EL (cell line): ENCODE data around the gene ARHGAP24.
"Not testable (repeated sequence)": the region's sequence is repeated elsewhere in the genome, so short reads cannot be mapped to it uniquely, and the experiment has no call there.

Source experiments
- DNase-seq: peaks from one replicate; pipeline ENCODE4 v3.0.0-alpha.2; 2016

Gene ARHGAP24

GRCh38 chr4:85784348-85784747, 309.4 kb downstream of the ARHGAP24 start:
- no peak for DNase-seq

DNA sequence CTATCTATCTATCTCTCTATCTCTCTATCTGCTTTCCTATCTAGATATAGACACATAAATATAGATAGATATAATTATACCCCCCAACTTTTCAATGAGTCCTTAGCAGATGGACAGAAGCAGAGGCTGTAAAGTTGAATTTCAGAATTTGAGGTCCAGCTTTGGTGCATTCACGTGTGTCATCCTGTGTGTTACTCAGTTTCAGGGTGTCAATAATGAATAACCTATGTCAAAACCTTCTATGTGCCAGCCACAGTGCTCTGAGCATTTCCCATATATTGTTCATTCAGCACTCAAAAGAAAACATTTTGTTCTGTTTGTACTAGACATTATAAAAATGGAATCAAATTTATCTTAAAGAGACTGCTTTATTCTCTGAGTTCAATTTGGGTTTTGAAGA, 310.0 kb downstream of the ARHGAP24 start:
- DNase-seq: no peak

DNA sequence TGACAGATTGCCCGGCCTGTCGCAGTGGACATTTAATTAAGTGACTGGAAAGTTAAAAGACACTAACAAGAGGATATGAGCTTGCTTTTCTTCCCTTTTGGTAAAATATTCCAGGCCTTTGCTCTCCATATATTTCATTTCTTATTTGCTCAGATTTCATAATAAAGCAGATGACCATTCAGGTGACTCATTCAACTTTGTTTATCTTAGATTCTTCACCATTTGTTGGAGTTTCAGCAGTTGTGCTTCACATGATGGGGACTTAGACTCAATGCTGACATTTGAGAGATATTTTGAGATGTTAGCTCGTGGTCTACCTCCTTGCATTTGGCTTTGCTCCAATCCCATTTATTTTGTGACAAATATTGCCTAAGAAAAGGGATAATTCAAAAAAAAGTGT, 312.2 kb downstream of the ARHGAP24 start:
- DNase-seq: peak; percentile 80

DNA sequence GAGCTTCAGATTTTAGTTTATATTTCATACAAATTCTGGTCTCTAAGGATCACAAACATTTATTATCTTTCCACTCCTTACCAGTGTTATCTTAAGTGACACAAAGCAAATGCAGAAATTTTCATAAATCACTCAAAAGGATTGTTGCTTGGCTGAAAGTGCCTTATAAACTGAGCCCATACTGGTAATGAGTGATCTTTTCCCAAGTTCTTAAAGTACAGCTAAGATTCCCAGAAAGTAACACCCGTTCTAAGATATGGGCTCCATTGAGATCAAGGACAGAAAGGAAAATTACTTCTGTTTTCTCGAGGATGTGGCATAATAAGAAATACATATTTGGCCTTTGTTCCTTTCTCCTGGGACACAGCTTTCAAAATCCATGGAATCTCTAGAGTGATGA, 313.7 kb downstream of the ARHGAP24 start:
- no peak for DNase-seq

- no peak for DNase-seq
Measured at GRCh38 chr4:85789241-85789640, 314.3 kb downstream of the ARHGAP24 start.

GRCh38 chr4:85790582-85790981, 315.6 kb downstream of the ARHGAP24 start:
- no peak for DNase-seq

GRCh38 chr4:85792376-85793232, 317.7 kb downstream of the ARHGAP24 start:
- DNase-seq: no peak

GRCh38 chr4:85793233-85793585, 318.3 kb downstream of the ARHGAP24 start:
- no peak for DNase-seq

DNA sequence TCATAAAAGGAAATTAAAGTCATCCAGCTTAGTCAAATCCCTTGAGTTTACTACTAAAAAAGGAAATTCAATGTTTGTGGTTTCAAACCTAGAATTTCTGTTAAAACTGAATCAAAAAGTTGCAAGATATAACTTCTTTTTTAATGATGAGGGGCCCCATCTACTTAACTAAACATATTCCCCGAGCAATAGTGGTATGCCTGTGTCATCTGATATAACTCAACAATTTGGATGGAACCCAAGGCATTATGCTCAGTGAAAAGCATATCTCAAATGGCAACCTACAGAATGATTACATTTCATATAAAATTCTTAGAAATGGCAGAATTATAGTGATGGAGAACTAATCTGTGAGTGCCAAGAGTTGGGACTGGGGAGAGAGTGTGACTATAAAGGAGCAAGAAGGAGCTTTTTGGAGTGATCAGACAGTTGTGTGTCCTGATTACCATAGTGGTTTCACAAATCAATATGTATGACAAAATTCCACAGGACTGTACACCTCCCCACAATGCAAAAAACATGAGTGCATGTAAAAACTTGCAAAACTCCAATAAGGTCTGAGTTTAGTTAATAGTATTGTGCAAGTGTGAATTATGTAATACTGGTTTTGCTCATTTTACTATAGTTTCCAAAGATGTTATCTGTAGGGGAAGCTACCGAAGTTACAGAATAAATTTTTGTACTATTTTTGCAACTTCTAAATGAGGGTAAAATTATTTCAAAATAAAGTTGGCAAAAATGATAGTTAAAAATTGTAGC, 323.2 kb downstream of the ARHGAP24 start:
- no peak for DNase-seq

DNA sequence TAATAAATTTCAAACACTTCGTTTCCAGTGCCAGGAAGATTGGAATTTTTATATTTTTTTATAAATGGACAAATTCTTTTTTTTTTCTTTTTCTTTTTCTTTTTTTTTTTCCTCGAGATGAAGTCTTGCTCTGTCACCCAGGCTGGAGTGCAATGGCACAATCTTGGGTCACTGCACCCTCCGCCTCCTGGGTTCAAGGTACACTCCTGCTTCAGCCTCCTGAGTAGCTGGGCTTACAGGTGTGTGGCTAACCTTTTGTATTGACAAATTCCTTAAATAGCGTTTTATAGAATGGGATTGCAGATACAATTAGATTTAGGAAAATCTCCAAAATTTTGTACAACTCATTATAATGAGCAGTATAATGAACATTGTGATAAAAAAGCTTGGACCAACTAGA, 328.9 kb downstream of the ARHGAP24 start:
- no peak for DNase-seq

DNA sequence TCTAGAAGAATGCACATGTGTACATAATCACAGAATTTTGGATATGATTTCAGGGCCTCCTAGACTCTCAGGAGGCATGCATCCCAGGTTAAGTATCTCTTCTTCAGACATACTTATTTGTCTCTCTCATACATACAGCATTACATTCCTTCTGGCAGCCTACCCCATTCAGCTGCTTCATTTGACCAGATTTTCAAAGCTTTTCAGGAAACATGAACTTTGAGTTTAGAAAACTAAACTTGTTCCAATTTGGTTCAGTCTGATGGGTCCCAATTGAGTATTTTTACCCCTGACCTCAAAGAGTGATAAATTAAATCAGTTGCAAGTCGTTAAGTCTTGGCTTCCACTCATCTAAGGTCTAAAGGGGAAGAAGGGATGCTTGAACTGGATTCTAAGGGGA, 330.9 kb downstream of the ARHGAP24 start:
- no peak for DNase-seq

GRCh38 chr4:85806334-85806733, 331.4 kb downstream of the ARHGAP24 start:
- no peak for DNase-seq

GRCh38 chr4:85807247-85807950, 332.4 kb downstream of the ARHGAP24 start:
- peak; percentile 94 for DNase-seq

DNA sequence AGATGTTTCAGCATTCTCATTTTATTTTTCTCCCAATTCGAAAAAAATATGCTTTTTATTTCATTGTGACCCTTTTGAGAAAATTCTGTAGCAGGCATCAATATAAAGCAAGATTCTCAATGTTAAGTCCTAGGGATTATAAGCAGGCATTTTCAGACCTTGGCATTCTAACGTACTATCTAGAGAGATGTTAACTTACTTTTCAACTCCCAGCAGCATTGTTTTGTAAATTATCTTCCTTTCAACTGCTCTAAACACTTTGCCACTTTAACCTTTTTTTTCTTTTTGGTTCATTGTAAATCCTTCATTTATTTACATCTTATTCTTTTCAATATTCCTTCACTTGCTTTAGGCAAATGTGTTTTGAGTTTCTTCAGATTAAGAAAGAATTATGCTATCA, 333.2 kb downstream of the ARHGAP24 start:
- DNase-seq: no peak

DNA sequence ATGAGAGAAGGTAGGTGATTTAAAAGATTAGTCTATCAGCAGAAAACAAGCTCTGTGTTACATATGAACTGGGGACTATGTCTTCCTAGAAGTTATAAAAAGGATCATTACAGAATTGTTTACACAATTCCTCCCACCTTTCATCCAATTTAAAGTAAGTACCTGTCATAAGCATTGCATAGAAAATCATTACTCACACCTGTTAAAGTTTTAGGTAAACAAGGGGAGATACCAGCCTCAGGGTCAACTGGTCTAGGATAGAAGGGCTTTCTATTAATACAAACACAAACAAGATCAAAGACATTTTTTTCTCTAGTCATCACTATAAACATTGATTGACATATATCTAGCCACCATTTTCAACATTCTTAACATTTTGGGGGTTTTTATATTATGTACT, 333.9 kb downstream of the ARHGAP24 start:
- no peak for DNase-seq

- peak; percentile 23 for DNase-seq
Measured at GRCh38 chr4:85812776-85813175, 337.8 kb downstream of the ARHGAP24 start.

GRCh38 chr4:85815796-85816459, 341.0 kb downstream of the ARHGAP24 start:
- DNase-seq: no peak

DNA sequence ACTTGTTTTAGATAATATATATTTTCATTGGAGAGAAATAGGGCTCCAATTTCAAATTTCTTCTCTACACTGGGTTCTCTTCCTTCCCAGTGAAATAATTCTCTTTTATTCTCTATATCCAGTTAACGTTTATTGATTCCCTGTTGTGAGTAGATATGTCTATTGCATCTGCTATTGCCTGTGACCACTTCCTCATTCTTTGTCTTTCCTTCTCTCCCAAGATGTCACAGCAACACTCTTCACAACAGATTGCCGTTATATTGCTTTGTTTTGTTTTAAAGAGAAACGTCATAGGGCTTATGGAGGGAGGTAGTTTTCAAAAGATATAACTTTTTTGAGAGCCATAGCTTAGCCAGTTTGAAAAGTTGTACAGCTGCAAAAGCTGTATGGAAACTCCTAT, 343.8 kb downstream of the ARHGAP24 start:
- no peak for DNase-seq

DNA sequence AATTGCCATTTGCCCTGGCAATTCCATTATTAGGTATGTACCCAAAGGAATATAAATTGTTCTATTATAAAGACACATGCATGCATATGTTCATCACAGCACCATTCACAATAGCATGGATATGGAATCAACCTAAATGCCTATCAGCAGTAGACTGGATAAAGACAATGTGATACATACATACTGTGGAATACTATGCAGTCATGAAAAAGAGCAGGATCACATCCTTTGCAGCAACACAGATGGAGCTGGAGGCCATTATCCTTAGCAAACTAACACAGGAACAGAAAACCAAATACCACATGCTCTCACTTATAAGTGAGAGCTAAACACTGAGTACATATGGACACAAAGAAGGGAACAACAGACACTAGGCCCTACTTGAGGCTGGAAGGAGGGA, 345.2 kb downstream of the ARHGAP24 start:
- not testable (repeated sequence) for DNase-seq

DNA sequence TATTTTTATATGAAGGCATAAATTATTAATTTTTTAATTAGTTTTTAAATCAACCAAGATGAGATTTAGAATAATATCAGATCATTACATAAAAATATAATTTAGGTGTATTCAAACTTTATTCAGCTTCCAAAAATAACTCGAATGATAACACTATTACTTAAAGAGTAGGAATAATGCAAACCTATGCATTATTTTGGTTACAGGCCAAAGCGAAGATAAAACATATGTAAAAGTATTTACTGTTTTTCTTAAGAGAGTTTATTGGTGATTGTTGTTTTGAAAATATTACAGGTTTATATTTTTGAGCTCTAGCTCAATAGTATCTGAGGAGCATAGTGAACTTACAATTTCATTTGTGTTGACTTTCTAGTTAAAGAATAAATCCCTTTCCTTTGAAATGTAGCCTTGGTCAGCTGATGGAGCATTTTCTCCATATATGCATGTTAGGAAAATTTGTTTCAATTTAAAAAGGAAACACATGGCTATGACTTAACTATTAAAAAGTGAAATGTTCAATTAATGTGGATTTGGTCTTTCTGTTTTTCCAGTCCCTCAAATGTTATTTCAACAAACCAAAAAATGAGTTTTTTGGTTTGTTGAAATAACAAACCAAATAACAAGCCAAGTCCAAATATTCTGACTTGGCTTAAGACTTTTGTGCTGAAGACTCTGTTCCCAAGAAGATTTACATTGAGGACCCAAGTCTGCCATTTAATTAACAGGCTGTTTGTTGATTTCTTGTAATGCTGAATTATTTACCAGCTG, 346.9 kb downstream of the ARHGAP24 start:
- no peak for DNase-seq

DNA sequence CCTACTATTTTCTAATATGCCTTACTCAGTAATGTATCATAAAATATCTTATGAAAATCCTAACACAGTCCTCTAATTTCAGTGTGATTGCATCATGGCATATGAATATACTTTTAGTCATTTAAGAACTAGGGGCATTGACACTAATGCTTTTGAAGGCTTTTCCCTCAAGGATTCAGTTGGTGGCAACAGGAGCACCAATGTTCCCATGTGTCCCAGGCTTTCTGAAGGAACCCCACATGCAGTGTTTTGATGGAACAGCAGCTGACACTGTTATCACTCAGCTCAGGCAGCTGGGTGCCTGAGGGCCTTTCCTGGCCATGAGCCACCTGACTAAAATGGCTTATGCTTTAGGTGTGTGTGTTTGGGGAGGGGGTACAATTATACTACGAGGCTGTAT, 348.3 kb downstream of the ARHGAP24 start:
- DNase-seq: peak; percentile 47
